Smooth muscle cell (in vitro differentiated cells): ENCODE data around the gene TSHZ1. TPM values are rescaled to one million over a fixed set of nuclear protein-coding genes. Genes with fewer than 3 reads are reported as not detected.

Source experiments
- DNase-seq: peaks from one replicate; lab custom pipeline; 2025; ENCODE audit not compliant: unreplicated experiment; lab: John Stamatoyannopoulos, UW
- H2AFZ ChIP-seq: fragments of 200-600 bp; sonication (generic); 2 replicates; pipeline ENCODE4 v1.6.0; 2016; ENCODE audit warnings: antibody characterized with exemption, low read depth, mild to moderate bottlenecking
- H3F3A ChIP-seq: fragments of 200-600 bp; sonication (generic); 2 replicates; pipeline ENCODE4 v1.6.0; 2017; ENCODE audit warnings: antibody characterized with exemption, low read depth
- H3K27ac ChIP-seq: fragments of 200-600 bp; sonication (generic); 2 replicates; pipeline ENCODE4 v1.5.1; 2016; ENCODE audit warnings: low read depth, mild to moderate bottlenecking
- H3K27me3 ChIP-seq: fragments of 200-600 bp; sonication (generic); 2 replicates; pipeline ENCODE4 v1.6.1; 2016; ENCODE audit warnings: low read depth, mild to moderate bottlenecking
- H3K36me3 ChIP-seq: fragments of 200-600 bp; sonication (generic); 2 replicates; pipeline ENCODE4 v1.5.1; 2016; ENCODE audit warnings: low read depth
- H3K4me1 ChIP-seq: fragments of 200-600 bp; sonication (generic); 2 replicates; pipeline ENCODE4 v1.5.1; 2016; ENCODE audit warnings: low read depth
- H3K4me2 ChIP-seq: fragments of 200-600 bp; sonication (generic); 2 replicates; pipeline ENCODE4 v1.6.0; 2016; ENCODE audit warnings: mild to moderate bottlenecking
- H3K4me3 ChIP-seq: fragments of 200-600 bp; sonication (generic); 2 replicates; pipeline ENCODE4 v1.5.1; 2016; ENCODE audit warnings: mild to moderate bottlenecking
- H3K79me2 ChIP-seq: fragments of 200-600 bp; sonication (generic); 2 replicates; pipeline ENCODE4 v1.6.0; 2016; ENCODE audit warnings: low read depth, mild to moderate bottlenecking
- H3K9ac ChIP-seq: fragments of 200-600 bp; sonication (generic); 2 replicates; pipeline ENCODE4 v1.6.0; 2016; ENCODE audit warnings: low read depth
- H3K9me3 ChIP-seq: fragments of 200-600 bp; sonication (generic); replicated peaks from 2 replicates; pipeline ENCODE4 v1.5.1; 2016; ENCODE audit warnings: low read depth
- H4K20me1 ChIP-seq: fragments of 200-600 bp; sonication (generic); 2 replicates; pipeline ENCODE4 v1.6.0; 2016; ENCODE audit warnings: low read depth
- CTCF ChIP-seq: fragments of 200-600 bp; sonication (generic); IDR thresholded peaks from 2 replicates; pipeline ENCODE4 v1.5.1; 2017; ENCODE audit warnings: borderline replicate concordance, mild to moderate bottlenecking, antibody characterized with exemption; ENCODE audit not compliant: insufficient read depth, poor library complexity, severe bottlenecking
- WGBS: methylation state at CpG from one replicate; pipeline ENCODE4 v1.1.7; 2016; ENCODE audit warnings: low lambda C conversion rate; 5-methylcytosine and 5-hydroxymethylcytosine counted together
- polyA plus RNA-seq: library from polyadenylated mRNA; unstranded; fragments of >200 nt; fragmentation: Nextera tagmentation; extraction: Ambion mirVana; gene quantifications from 2 replicates; pipeline ENCODE4 v1.2.1, GENCODE V29; 2016
- total RNA-seq: library from RNA; depleted of rRNA; stranded (reverse); fragments of >200 nt; gene quantifications from 2 replicates; pipeline ENCODE4 v1.2.3, GENCODE V29; 2014

Gene TSHZ1
- total and polyA plus RNA-seq, 2 experiments from 2014 or later = 21.3 to 26.1 TPM

GRCh38 chr18:75267643-75268363 lies 57.2 kb downstream of the TSHZ1 start:
- Histone ChIP-seq H3K9ac (no peak overlapping the region), H3K27me3 (no peaks in the 10 kb centered on the region), H3K36me3 (no peaks in the 10 kb centered on the region), H2AFZ (no peak overlapping the region), H3K27ac (no peak overlapping the region), H3K4me2 (no peak overlapping the region), H3K4me3 (no peak overlapping the region), H3K9me3 (no peaks in the 10 kb centered on the region), H3F3A (no peaks in the 10 kb centered on the region), H3K79me2 (peaks cover 98% of the 10 kb centered on the region), H4K20me1 (peaks cover 84% of the 10 kb centered on the region), H3K4me1 (no peaks in the 10 kb centered on the region)
- DNase-seq = no peak
- no peak for TF ChIP-seq CTCF
- WGBS = 82% methylated on average over 10 of the region's 10 CpGs

GRCh38 chr18:75268364-75268646 lies 57.7 kb downstream of the TSHZ1 start:
- 95% methylated on average over 5 of the region's 5 CpGs for WGBS
- peaks cover 98% of the 10 kb centered on the region for H3K79me2 ChIP-seq
- TF ChIP-seq CTCF = no peak
- H3K27ac ChIP-seq = no peak overlapping the region
- H4K20me1 ChIP-seq = peaks cover 83% of the 10 kb centered on the region
- no peak overlapping the region for H3K4me3 ChIP-seq
- no peaks in the 10 kb centered on the region for H3K4me1 ChIP-seq
- no peak overlapping the region for H3K9ac ChIP-seq
- no peaks in the 10 kb centered on the region for H3K36me3 ChIP-seq
- no peak for DNase-seq
- H3K4me2 ChIP-seq = no peak overlapping the region
- no peaks in the 10 kb centered on the region for H3F3A ChIP-seq
- no peak overlapping the region for H2AFZ ChIP-seq
- H3K9me3 ChIP-seq = no peaks in the 10 kb centered on the region
- H3K27me3 ChIP-seq = no peaks in the 10 kb centered on the region

DNA sequence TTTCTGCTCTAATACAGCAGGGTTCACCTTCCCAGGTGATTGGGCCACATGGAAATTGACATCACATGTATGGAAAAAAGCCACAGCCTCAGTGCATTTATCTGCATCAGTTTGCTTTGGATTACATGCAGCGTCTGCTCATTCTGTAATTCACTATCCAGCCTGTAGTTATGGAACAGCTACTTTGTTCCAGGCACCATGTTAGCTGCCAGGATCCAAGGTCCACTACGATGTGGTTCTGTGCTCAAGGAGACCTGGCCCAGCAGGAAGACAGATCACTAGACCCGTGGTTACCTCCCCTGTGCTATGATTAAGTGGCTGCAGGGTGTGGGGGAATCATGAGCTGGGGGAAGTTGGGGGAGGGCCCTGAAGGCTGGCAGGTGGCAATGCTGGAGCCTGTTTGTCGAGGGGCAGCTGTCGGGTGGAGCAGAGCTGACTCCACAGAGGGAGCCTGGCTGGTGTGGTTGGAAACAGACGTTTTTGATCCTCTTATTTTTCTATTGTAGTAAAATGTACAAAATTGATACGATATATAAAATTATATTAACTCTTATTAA lies 58.6 kb downstream of the TSHZ1 start:
- Histone ChIP-seq H2AFZ (no peak overlapping the region), H3K9ac (no peak overlapping the region), H3K36me3 (no peaks in the 10 kb centered on the region), H3K4me1 (no peaks in the 10 kb centered on the region), H3K4me3 (no peak overlapping the region), H4K20me1 (peaks cover 83% of the 10 kb centered on the region), H3K79me2 (peaks cover 98% of the 10 kb centered on the region), H3K27me3 (no peaks in the 10 kb centered on the region), H3F3A (no peaks in the 10 kb centered on the region), H3K9me3 (no peaks in the 10 kb centered on the region), H3K4me2 (no peak overlapping the region), H3K27ac (no peak overlapping the region)
- 82% methylated on average over 7 of the region's 7 CpGs for WGBS
- no peak for TF ChIP-seq CTCF
- no peak for DNase-seq

GRCh38 chr18:75269696-75270095 lies 59.1 kb downstream of the TSHZ1 start:
- Histone ChIP-seq H3K4me2 (no peak overlapping the region), H3K27ac (no peak overlapping the region), H3F3A (no peaks in the 10 kb centered on the region), H2AFZ (no peak overlapping the region), H3K9me3 (no peaks in the 10 kb centered on the region), H3K4me1 (no peaks in the 10 kb centered on the region), H3K36me3 (no peaks in the 10 kb centered on the region), H4K20me1 (peaks cover 81% of the 10 kb centered on the region), H3K4me3 (no peak overlapping the region), H3K27me3 (no peaks in the 10 kb centered on the region), H3K79me2 (peaks cover 98% of the 10 kb centered on the region), H3K9ac (no peak overlapping the region)
- 95% methylated on average over 8 of the region's 8 CpGs for WGBS
- DNase-seq = no peak
- no peak for TF ChIP-seq CTCF
